ENCODE results near the gene FRK. TPM values are rescaled to one million over a fixed set of nuclear protein-coding genes. Genes with fewer than 3 reads are reported as not detected.
"Not testable (repeated sequence)": the region's sequence is repeated elsewhere in the genome, so short reads cannot be mapped to it uniquely, and the experiment has no call there.

FRK gene
- total RNA-seq, 4 donors from 2014 or later = 7.4 to 54.3 (median 31.2) TPM

GRCh38 chr6:115934829-115935228 lies 125.9 kb downstream of the FRK start:
- TF ChIP-seq CTCF (IDR thresholded peaks at IDR 0.05) (no peak), POLR2A (IDR thresholded peaks at IDR 0.05) (no peak)
- no peaks in the 10 kb centered on the region for H3K27me3 ChIP-seq

GRCh38 chr6:115934145-115934544 lies 126.5 kb downstream of the FRK start:
- Histone ChIP-seq H3K9me3 (no peaks in the 10 kb centered on the region), H3K4me1 (no peaks in the 10 kb centered on the region), H3K27ac (no peak overlapping the region), H3K27me3 (no peaks in the 10 kb centered on the region), H3K4me3 (no peak overlapping the region), H3K36me3 (no peaks in the 10 kb centered on the region)
- TF ChIP-seq CTCF (IDR thresholded peaks at IDR 0.05) (no peak), POLR2A (IDR thresholded peaks at IDR 0.05) (no peak)
- no peak for DNase-seq

More at GRCh38 chr6:115934829-115935228, 125.9 kb downstream of the FRK start:
- no peaks in the 10 kb centered on the region for H3K4me1 ChIP-seq
- H3K27ac ChIP-seq = no peak overlapping the region
- H3K4me3 ChIP-seq = no peak overlapping the region
- H3K36me3 ChIP-seq = no peaks in the 10 kb centered on the region
- DNase-seq = no peak
- H3K9me3 ChIP-seq = no peaks in the 10 kb centered on the region

- no peak for TF ChIP-seq POLR2A (IDR thresholded peaks at IDR 0.05)
- no peak for TF ChIP-seq CTCF (IDR thresholded peaks at IDR 0.05)
- DNase-seq = no peak
These were observed 128.2 kb downstream of the FRK start for GRCh38 chr6:115932481-115932880.

GRCh38 chr6:115928000-115928399 lies 132.7 kb downstream of the FRK start:
- not testable (repeated sequence) for H3K27ac ChIP-seq, H3K27me3 ChIP-seq

More at GRCh38 chr6:115932481-115932880, 128.2 kb downstream of the FRK start:
- Histone ChIP-seq H3K36me3 (no peaks in the 10 kb centered on the region), H3K27me3 (no peaks in the 10 kb centered on the region), H3K27ac (no peak overlapping the region), H3K4me3 (no peak overlapping the region), H3K9me3 (no peaks in the 10 kb centered on the region), H3K4me1 (no peaks in the 10 kb centered on the region)

GRCh38 chr6:115922971-115923370 lies 137.7 kb downstream of the FRK start:
- Histone ChIP-seq H3K4me1 (no peaks in the 10 kb centered on the region), H3K4me3 (no peak overlapping the region), H3K36me3 (no peaks in the 10 kb centered on the region), H3K27me3 (no peaks in the 10 kb centered on the region), H3K9me3 (no peaks in the 10 kb centered on the region), H3K27ac (no peak overlapping the region)
- no peak for DNase-seq
- TF ChIP-seq CTCF (IDR thresholded peaks at IDR 0.05) (no peak), POLR2A (IDR thresholded peaks at IDR 0.05) (no peak)

More at GRCh38 chr6:115928000-115928399, 132.7 kb downstream of the FRK start:
- not testable (repeated sequence) for DNase-seq, H3K4me3 ChIP-seq, H3K9me3 ChIP-seq, H3K4me1 ChIP-seq, H3K36me3 ChIP-seq

- TF ChIP-seq POLR2A (IDR thresholded peaks at IDR 0.05) = no peak
- no peak for TF ChIP-seq CTCF (IDR thresholded peaks at IDR 0.05)
These were observed 146.6 kb downstream of the FRK start for GRCh38 chr6:115914098-115914497.

More at GRCh38 chr6:115914098-115914497, 146.6 kb downstream of the FRK start:
- no peak for DNase-seq
- no peaks in the 10 kb centered on the region for H3K9me3 ChIP-seq
- H3K4me3 ChIP-seq = no peak overlapping the region
- H3K36me3 ChIP-seq = no peaks in the 10 kb centered on the region
- no peaks in the 10 kb centered on the region for H3K4me1 ChIP-seq
- H3K27me3 ChIP-seq = no peaks in the 10 kb centered on the region
- H3K27ac ChIP-seq = no peak overlapping the region

Measured in Peyer's patch (tissue), 4 donors.